Ectodermal cell (in vitro differentiated cells): Measurements from ENCODE around the gene NEK2. TPM values are rescaled to one million over a fixed set of nuclear protein-coding genes. Genes with fewer than 3 reads are reported as not detected.
"Not testable (repeated sequence)": the region's sequence is repeated elsewhere in the genome, so short reads cannot be mapped to it uniquely, and the experiment has no call there.

ENCODE experiments used
- H3K27ac ChIP-seq: 2 replicates; pipeline ENCODE4 v1.7.0; 2013; ENCODE audit warnings: mild to moderate bottlenecking, low read depth, low read length; ENCODE audit not compliant: insufficient read depth, poor library complexity, severe bottlenecking
- H3K27me3 ChIP-seq: 2 replicates; pipeline ENCODE4 v1.7.0; 2013; ENCODE audit warnings: mild to moderate bottlenecking, low read length; ENCODE audit not compliant: insufficient read depth, control insufficient read depth, poor library complexity, severe bottlenecking
- H3K36me3 ChIP-seq: one replicate; pipeline ENCODE4 v1.7.0; 2013; ENCODE audit warnings: low read length; ENCODE audit not compliant: control insufficient read depth, insufficient read depth
- H3K4me1 ChIP-seq: one replicate; pipeline ENCODE4 v1.7.0; 2013; ENCODE audit warnings: low read length; ENCODE audit not compliant: control insufficient read depth, insufficient read depth
- H3K4me3 ChIP-seq: 2 replicates; pipeline ENCODE4 v1.7.0; 2013; ENCODE audit warnings: low read depth, low read length, control low read depth; ENCODE audit not compliant: insufficient read depth
- H3K9me3 ChIP-seq: 2 replicates; pipeline ENCODE4 v1.7.0; 2013; ENCODE audit warnings: mild to moderate bottlenecking, low read length, moderate library complexity; ENCODE audit not compliant: control insufficient read depth
- WGBS, 2 experiments: methylation state at CpG; one replicate each; pipeline ENCODE4 v1.1.7; 2013; ENCODE audit warnings: missing lambda C conversion rate in 2 of 2; 5-methylcytosine and 5-hydroxymethylcytosine counted together
- polyA plus RNA-seq, 4 experiments: library from polyadenylated mRNA; stranded (reverse); fragments of 50-300 nt; gene quantifications; one replicate each; pipeline ENCODE4 v1.2.3, GENCODE V29; 2013

NEK2 gene
- polyA plus RNA-seq (2013, experiment 1 of 4), result 48.0 TPM
- polyA plus RNA-seq (2013, experiment 2 of 4), result 32.7 TPM
- 45.7 TPM for polyA plus RNA-seq (2013, experiment 3 of 4)
- 42.7 TPM for polyA plus RNA-seq (2013, experiment 4 of 4)

DNA sequence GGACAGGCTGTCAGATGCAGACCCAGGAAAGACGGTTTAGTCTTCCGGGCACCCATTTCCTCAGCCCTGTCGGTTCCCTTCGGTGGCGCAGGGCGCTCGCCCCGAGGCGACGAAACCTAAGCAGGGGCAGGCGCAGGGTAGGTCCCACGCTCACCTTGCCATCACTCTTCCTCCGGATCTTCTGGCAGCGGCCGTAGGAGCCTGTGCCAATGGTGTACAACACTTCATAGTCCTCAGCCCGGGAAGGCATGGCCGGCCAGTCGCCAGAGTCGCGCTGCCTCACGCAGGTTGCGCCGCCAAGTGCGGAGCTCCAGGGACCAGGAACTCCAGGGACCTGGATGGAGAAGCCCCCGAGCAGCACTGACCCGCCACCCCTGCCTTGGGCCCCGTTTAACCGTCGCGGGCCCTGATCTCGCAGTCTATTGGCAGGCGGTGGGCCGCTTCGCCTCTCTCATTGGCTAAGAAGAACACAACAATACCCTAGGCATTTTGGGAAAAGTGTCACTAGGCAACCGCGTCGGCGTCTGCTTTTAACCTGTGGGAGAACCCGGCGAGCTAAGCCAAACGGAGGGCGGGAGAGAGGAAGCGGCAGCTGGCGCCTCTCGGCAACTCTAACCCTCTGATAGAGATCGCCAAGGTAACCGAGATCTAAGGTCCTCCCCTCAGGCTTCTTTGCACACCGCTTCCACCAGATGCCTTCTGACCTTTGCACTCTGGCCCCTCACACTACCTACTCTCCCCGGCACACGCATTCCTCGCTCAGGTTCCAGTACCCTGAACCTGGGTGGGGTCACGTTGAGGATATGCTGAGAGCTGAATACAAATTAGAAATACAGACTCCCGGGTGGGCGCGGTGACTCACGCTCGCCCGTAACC lies at the start of gene NEK2:
TSS of gene NEK2 (minus strand) at position 392 of the 876 bp plus-strand sequence. CDS start at position 250, 142 bp downstream.
- Histone ChIP-seq H3K27ac (peak within 1 kb of the TSS; percentile 81), H3K36me3 (peaks cover 8% of the 10 kb centered on the region), H3K27me3 (no peaks in the 10 kb centered on the region), H3K4me3 (peak within 1 kb of the TSS; percentile 70), H3K9me3 (no peaks in the 10 kb centered on the region), H3K4me1 (peaks cover 11% of the 10 kb centered on the region)
- WGBS, 2 experiments, result 0% methylated on average over 58 of the region's 58 CpGs

DNA sequence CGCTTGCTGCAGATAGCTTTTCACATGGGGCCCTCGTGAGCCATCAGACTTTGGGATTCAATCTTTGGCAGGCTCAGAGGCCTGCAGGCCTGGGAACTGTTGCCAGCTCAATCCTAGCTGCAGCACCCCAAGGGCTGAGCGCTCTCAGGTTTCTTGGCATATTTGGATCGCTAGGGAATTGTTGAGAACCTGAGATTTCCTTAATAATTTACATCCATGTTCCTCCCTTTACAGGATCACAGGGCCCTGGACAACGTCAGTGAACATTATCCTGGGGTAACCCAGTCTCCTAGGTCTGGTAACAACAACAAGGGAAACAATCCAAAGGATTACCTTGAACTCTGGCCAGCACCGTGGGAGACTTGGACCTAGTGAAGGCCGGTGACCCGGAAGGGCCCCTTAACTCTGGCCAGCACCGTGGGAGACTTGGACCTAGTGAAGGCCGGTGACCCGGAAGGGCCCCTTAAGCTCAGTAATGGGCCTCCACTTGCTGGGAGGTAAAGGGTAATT lies 49.3 kb upstream of the NEK2 start:
- no peak overlapping the region for H3K4me3 ChIP-seq
- WGBS, 2 experiments, result 92 to 93% methylated on average over 11 of the region's 11 CpGs
- no peaks in the 10 kb centered on the region for H3K36me3 ChIP-seq
- no peak overlapping the region for H3K27ac ChIP-seq
- no peaks in the 10 kb centered on the region for H3K9me3 ChIP-seq
- H3K4me1 ChIP-seq, result no peaks in the 10 kb centered on the region
- H3K27me3 ChIP-seq, result no peaks in the 10 kb centered on the region

DNA sequence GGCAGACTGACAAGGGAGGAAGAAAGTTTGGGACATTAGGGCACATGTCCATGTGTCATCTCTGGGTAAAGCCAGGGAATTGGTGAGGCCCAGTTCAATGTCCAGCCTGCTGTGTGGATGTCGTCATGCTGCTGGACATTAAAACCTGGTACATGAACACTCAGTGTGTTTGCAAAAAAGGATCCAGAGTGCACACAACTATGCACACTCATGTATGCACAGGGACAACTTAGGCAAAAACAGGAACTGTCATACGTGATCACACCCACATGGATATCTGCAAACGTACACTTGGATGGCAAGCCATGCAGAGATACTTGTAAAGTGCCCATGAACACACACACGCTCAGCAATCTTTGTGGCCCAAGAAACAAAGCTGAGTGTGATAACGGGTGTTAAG lies 47.9 kb upstream of the NEK2 start:
- no peaks in the 10 kb centered on the region for H3K36me3 ChIP-seq
- no peak overlapping the region for H3K4me3 ChIP-seq
- 96% methylated on average over 5 of the region's 5 CpGs for WGBS, 2 experiments
- H3K27me3 ChIP-seq, result no peaks in the 10 kb centered on the region
- no peak overlapping the region for H3K27ac ChIP-seq
- no peaks in the 10 kb centered on the region for H3K9me3 ChIP-seq
- H3K4me1 ChIP-seq, result no peaks in the 10 kb centered on the region

DNA sequence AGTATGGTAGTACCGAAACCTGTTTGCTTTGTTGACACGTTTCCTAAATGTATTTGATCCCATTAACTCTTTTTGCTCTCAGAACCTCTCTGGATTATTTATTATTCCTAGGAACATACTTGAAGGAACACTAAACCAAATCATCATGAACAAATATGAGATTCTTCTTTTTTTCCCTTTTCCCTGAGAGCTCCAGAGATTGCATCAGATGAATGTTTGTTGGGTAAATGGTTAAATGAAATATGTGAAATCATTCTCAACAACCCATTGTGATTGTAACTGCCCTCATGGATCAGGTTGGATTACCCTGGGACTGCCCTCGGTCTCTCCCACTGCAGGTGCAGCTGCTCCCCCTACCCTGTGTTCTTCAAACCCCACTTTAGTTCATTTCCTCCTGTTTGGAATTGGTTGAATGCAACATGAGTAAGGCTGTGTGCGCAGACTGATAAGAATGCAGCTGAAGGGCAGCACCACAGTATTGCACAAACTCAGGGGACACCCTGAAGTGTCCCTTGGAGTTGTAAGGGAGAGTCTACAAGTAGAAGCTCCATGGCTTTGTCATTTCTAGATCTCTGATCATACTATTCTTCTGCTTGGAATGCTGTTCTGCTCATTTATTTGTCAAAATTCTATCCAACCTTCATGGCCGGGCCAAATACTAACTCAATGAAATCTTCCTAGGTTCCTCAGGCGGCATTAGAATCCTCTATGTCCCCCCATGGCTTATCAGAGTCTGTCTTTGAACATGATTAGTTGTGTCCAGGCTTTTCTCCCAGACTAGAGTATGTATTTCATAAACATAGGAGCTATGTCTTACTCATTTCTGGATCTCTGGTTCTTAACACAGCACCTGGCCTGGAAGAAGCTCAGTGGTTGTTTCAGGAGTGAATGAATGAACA lies 47.1 kb upstream of the NEK2 start:
- WGBS, 2 experiments, result 91 to 96% methylated on average over 6 of the region's 6 CpGs
- no peaks in the 10 kb centered on the region for H3K36me3 ChIP-seq
- no peaks in the 10 kb centered on the region for H3K4me1 ChIP-seq
- no peaks in the 10 kb centered on the region for H3K27me3 ChIP-seq
- H3K27ac ChIP-seq, result no peak overlapping the region
- H3K4me3 ChIP-seq, result no peak overlapping the region
- no peaks in the 10 kb centered on the region for H3K9me3 ChIP-seq

DNA sequence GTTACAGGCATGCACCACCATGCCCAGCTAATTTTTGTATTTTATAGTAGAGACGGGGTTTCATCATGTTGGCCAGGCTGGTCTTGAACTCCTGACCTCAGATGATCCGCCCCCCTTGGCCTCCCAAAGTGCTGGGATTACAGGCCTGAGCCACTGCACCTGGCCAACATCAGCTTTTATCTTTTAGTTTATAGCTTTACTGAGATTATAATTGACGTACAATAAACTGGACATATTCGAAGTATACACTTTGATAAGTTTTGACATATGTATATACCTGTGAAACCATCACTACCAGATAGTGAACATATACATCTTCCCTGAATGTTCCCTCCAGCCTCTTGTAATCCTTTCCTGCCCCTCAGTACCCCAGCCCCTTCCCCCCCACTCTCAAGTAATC lies 41.1 kb upstream of the NEK2 start:
- 85 to 95% methylated on average over 2 to 4 of the region's 4 CpGs for WGBS, 2 experiments
- H3K27ac ChIP-seq, H3K9me3 ChIP-seq, H3K4me1 ChIP-seq, H3K36me3 ChIP-seq, H3K4me3 ChIP-seq, H3K27me3 ChIP-seq: not testable (repeated sequence)

DNA sequence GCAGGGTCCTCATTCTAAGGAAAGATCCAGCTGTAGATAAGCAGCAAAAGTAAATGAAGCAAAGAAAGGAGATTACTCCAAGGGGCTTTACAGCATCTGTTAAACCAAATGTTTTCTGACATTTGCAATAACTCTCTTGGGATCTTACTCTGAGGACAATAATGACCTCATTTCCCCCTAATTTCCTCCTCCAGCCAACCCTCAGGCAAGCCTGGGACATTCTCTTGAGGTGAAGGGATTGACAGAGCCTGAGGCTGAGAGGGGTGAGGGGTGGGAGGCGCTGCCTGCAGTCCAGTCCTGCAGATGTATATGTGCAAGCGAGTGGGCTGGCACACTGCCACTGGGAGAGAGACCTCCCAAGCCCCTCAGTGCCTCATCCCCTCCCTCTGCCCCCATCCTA lies 40.5 kb upstream of the NEK2 start:
- no peaks in the 10 kb centered on the region for H3K36me3 ChIP-seq
- H3K27ac ChIP-seq, result no peak overlapping the region
- H3K27me3 ChIP-seq, result no peaks in the 10 kb centered on the region
- WGBS, 2 experiments, result 92 to 94% methylated on average over 2 of the region's 2 CpGs
- H3K4me3 ChIP-seq, result no peak overlapping the region
- no peaks in the 10 kb centered on the region for H3K4me1 ChIP-seq
- no peaks in the 10 kb centered on the region for H3K9me3 ChIP-seq

DNA sequence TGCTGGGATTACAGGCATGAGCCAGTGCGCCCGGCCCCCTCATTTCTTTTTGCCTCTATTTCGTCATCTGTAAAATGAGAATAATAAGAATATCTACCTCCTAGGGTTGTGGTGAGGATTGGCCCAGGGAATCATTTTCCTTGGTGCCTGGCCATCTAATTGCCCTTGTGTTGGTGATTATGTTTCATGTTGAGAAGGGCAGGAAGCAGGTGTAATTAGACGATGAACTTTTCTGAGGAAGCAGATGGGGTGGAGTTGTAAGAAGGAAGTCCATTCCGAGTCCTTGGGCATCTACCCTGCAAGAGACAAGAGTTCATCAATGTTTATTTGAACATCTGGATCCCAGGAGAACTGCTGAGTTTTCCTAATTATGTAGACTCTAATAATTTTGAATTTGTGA lies 38.7 kb upstream of the NEK2 start:
- no peaks in the 10 kb centered on the region for H3K4me1 ChIP-seq
- no peak overlapping the region for H3K27ac ChIP-seq
- H3K27me3 ChIP-seq, result no peaks in the 10 kb centered on the region
- no peak overlapping the region for H3K4me3 ChIP-seq
- WGBS, 2 experiments, result 88 to 93% methylated on average over 4 to 5 of the region's 5 CpGs
- no peaks in the 10 kb centered on the region for H3K9me3 ChIP-seq
- H3K36me3 ChIP-seq, result no peaks in the 10 kb centered on the region

DNA sequence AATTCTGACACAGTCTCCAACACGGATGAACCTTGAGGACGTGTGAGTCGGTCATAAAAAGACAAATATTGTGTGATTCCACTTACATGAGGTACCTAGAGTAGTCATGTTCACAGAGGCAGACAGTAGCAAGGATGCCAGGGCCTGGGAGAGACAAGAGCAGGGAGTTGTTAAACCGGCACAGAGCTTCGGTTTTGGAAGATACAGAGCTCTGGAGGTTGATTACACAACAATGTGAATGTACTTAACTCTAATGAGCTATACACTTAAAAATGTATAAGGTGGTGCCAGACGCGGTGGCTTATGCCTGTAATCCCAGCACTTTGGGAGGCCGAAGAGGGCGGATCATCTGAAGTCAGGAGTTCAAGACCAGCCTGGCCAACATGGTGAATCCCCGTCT lies 37.8 kb upstream of the NEK2 start:
- H3K27me3 ChIP-seq, result no peaks in the 10 kb centered on the region
- H3K27ac ChIP-seq, result no peak overlapping the region
- WGBS, 2 experiments, result 91 to 92% methylated on average over 10 of the region's 10 CpGs
- H3K36me3 ChIP-seq, result no peaks in the 10 kb centered on the region
- H3K4me3 ChIP-seq, result no peak overlapping the region
- H3K9me3 ChIP-seq, result no peaks in the 10 kb centered on the region
- no peaks in the 10 kb centered on the region for H3K4me1 ChIP-seq

DNA sequence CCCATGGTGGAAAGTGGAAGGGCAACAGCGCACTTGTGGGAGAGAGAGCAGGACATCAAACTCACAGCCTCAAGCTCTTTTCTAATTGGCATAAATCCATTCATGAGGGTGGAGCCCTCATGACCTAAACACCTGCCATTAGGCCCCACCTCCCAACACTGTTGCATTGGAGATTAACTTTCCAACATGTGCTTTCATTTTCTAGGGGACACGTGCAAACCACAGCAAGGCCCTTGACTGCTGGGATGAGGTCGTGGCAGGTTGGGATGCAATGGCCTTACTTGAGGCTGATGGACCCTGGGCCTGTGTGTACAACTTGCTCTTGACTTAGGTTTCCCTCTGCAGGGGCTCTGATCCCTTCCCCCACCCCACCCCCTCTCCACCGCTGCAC lies 35.9 kb upstream of the NEK2 start:
- no peaks in the 10 kb centered on the region for H3K4me1 ChIP-seq
- WGBS, 2 experiments, result 91 to 92% methylated on average over 4 of the region's 4 CpGs
- H3K9me3 ChIP-seq, result no peaks in the 10 kb centered on the region
- no peak overlapping the region for H3K27ac ChIP-seq
- H3K4me3 ChIP-seq, result no peak overlapping the region
- H3K27me3 ChIP-seq, result no peaks in the 10 kb centered on the region
- no peaks in the 10 kb centered on the region for H3K36me3 ChIP-seq
